ENCODE results near the gene PPP1R14D.

DNA sequence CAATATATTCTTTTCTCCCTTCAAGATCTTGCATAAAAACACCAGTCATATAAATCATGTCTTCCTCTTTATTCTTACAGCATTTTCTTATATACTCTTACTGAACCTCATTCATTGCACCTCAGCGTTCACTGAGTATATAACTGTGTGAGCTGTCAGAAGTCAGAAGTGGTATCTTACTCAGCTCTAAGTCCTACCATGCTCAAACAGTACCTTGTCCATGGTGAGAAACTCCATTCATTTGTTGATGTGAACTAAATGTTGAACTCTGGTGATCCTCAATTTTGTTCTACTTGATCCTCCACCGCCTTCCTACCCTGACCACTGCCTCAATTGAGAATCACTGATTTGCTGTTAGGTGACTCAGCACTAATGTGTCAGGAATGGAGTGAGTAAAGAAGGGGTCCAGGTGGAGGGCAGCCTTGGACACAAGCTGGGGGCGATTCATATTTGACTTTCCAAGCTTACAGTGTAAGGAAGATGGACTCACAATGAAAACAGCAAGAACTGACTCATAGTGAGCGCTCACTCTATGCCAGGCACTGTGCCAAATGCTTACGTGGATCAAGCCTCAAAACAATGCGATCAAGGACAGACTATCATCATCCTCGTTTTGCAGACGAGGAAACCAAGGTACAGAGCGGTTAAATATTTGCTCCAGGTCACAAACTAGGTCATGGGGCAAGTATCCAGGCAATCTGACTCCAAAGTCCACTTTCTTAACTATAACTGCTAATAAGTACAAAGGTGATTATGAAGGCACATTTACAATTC is 35.1 kb downstream of the PPP1R14D start:
- TF ChIP-seq, protein P1, sequence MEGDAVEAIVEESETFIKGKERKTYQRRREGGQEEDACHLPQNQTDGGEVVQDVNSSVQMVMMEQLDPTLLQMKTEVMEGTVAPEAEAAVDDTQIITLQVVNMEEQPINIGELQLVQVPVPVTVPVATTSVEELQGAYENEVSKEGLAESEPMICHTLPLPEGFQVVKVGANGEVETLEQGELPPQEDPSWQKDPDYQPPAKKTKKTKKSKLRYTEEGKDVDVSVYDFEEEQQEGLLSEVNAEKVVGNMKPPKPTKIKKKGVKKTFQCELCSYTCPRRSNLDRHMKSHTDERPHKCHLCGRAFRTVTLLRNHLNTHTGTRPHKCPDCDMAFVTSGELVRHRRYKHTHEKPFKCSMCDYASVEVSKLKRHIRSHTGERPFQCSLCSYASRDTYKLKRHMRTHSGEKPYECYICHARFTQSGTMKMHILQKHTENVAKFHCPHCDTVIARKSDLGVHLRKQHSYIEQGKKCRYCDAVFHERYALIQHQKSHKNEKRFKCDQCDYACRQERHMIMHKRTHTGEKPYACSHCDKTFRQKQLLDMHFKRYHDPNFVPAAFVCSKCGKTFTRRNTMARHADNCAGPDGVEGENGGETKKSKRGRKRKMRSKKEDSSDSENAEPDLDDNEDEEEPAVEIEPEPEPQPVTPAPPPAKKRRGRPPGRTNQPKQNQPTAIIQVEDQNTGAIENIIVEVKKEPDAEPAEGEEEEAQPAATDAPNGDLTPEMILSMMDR (conservative IDR thresholded peaks at IDR 0.05; ENCODE audit: low read length), result no peak
- TF ChIP-seq EZH2phosphoT487 (IDR thresholded peaks at IDR 0.05; ENCODE audit: borderline replicate concordance, low read depth, low read length), result no peak

Measured in OCI-LY7 (cell line).